Activated CD4-positive, alpha-beta T cell treated with anti-CD3 and anti-CD28 coated beads for 36 hours (primary cell): ENCODE results near the gene AMIGO2. TPM values are rescaled to one million over a fixed set of nuclear protein-coding genes. Genes with fewer than 3 reads are reported as not detected.
A peak's percentile ranks its signal among the peaks of the same experiment; 100 is the strongest.
"Not testable (repeated sequence)": the region's sequence is repeated elsewhere in the genome, so short reads cannot be mapped to it uniquely, and the experiment has no call there.

ENCODE experiments used
- ATAC-seq: fragments of 200-7000 bp; cut with Tn5 transposase; one replicate; pipeline ENCODE4 v1.10.0; 2021; ENCODE audit warnings: mild to moderate bottlenecking, moderate library complexity
- CTCF ChIA-PET: fragments of 350-600 bp; sonication (Branson Sonifier 250); formaldehyde crosslinking; loops from one replicate; lab custom pipeline; 2021; ENCODE audit warnings: antibody characterized with exemption; lab: Charles Lee
- POLR2A ChIA-PET: fragments of 350-600 bp; sonication (Branson Sonifier 250); formaldehyde crosslinking; loops from one replicate; lab custom pipeline; 2021; ENCODE audit warnings: antibody characterized with exemption, inconsistent platforms; lab: Charles Lee
- DNase-seq: peaks from one replicate; pipeline ENCODE4 v3.0.0-alpha.2; 2020
- H3K27ac Mint-ChIP-seq: one replicate; pipeline ENCODE4 v1.8.0; 2021; ENCODE audit warnings: mixed read lengths
- H3K27me3 Mint-ChIP-seq: one replicate; pipeline ENCODE4 v1.8.0; 2021; ENCODE audit warnings: mixed read lengths
- H3K36me3 Mint-ChIP-seq: one replicate; pipeline ENCODE4 v1.8.0; 2021; ENCODE audit warnings: low read depth, mixed read lengths
- H3K4me1 Mint-ChIP-seq: one replicate; pipeline ENCODE4 v1.8.0; 2021; ENCODE audit warnings: mixed read lengths
- H3K4me3 Mint-ChIP-seq: one replicate; pipeline ENCODE4 v1.8.0; 2021; ENCODE audit warnings: mild to moderate bottlenecking, moderate library complexity, mixed read lengths
- H3K9me3 Mint-ChIP-seq: one replicate; pipeline ENCODE4 v1.8.0; 2021; ENCODE audit warnings: low read depth, mixed read lengths
- intact Hi-C, 2 experiments: fragments of 100-400 bp; cut with DNase I in 1 of 2; cut with micrococcal nuclease in 1 of 2; formaldehyde crosslinking; loops; one replicate each; pipeline versions ENCODE4 v1.14.2 to v1.15.1; 2022 to 2024; cut with DNase I, micrococcal nuclease
- total RNA-seq, 2 experiments: library from RNA; stranded (reverse); gene quantifications; one replicate each; pipeline ENCODE4 v1.2.3, GENCODE V29; 2021

AMIGO2 gene
- total RNA-seq, 2 experiments from 2014 or later, result 15.1 to 17.1 TPM

- CTCF ChIA-PET, result interaction anchor here (1.0 to 5.8 kb wide), 5 partner anchors 9 to 323 kb away, joined by 3 to 43 read pairs (median 3); no protein-coding TSS in a partner anchor
Measured at GRCh38 chr12:47074757-47075156, 5.0 kb downstream of the AMIGO2 start.

GRCh38 chr12:47073951-47074350 lies 5.8 kb downstream of the AMIGO2 start:
- DNase-seq, result no peak
- POLR2A ChIA-PET, result no interaction called here
- no peaks in the 10 kb centered on the region for H3K9me3 Mint-ChIP-seq
- H3K27me3 Mint-ChIP-seq, result no peaks in the 10 kb centered on the region
- ATAC-seq, result no peak
- intact Hi-C loops, result loop anchor here in 1 of 2 experiments (5.0 kb wide), 1 partner anchor 42 kb away; no protein-coding TSS in a partner anchor
- H3K36me3 Mint-ChIP-seq, result peaks cover 30% of the 10 kb centered on the region
- no peak overlapping the region for H3K4me3 Mint-ChIP-seq
- CTCF ChIA-PET, result interaction anchor here (1.0 to 5.8 kb wide), 2 partner anchors 41 to 113 kb away, joined by 3 to 43 read pairs; no protein-coding TSS in a partner anchor
- H3K27ac Mint-ChIP-seq, result no peak overlapping the region
- peaks cover 35% of the 10 kb centered on the region for H3K4me1 Mint-ChIP-seq

More at GRCh38 chr12:47074757-47075156, 5.0 kb downstream of the AMIGO2 start:
- no peaks in the 10 kb centered on the region for H3K27me3 Mint-ChIP-seq
- intact Hi-C loops, result loop anchor here in 1 of 2 experiments (5.0 kb wide), 1 partner anchor 42 kb away; no protein-coding TSS in a partner anchor
- POLR2A ChIA-PET, result interaction anchor here (0.6 kb wide), 1 partner anchor 8 kb away, joined by 3 read pairs; no protein-coding TSS in a partner anchor
- no peak overlapping the region for H3K27ac Mint-ChIP-seq
- peaks cover 35% of the 10 kb centered on the region for H3K4me1 Mint-ChIP-seq
- H3K36me3 Mint-ChIP-seq, result peaks cover 35% of the 10 kb centered on the region
- no peak overlapping the region for H3K4me3 Mint-ChIP-seq
- no peaks in the 10 kb centered on the region for H3K9me3 Mint-ChIP-seq
- ATAC-seq, result no peak
- no peak for DNase-seq

- Mint-ChIP-seq H3K36me3 (peaks cover 8% of the 10 kb centered on the region), H3K27me3 (no peaks in the 10 kb centered on the region), H3K27ac (no peak overlapping the region), H3K4me1 (peaks cover 24% of the 10 kb centered on the region), H3K4me3 (no peak overlapping the region), H3K9me3 (no peaks in the 10 kb centered on the region)
- ChIA-PET POLR2A (interaction anchor here (0.7 kb wide), 1 partner anchor 148 kb away, joined by 3 read pairs; no protein-coding TSS in a partner anchor), CTCF (interaction anchor here (0.7 to 5.8 kb wide), 36 partner anchors 10 to 615 kb away, joined by 3 to 43 read pairs (median 4); partner anchors contain the start of genes AMIGO2 and PCED1B)
- intact Hi-C loops, result loop anchor here (2.0 to 5.0 kb wide), 2 partner anchors 39 kb away; no protein-coding TSS in a partner anchor
- ATAC-seq (no peak), DNase-seq (peak; percentile 17)
Measured at GRCh38 chr12:47071241-47071852, 8.4 kb downstream of the AMIGO2 start.

GRCh38 chr12:47070310-47070709 lies 9.4 kb downstream of the AMIGO2 start:
- Mint-ChIP-seq H3K4me1 (peaks cover 16% of the 10 kb centered on the region), H3K27me3 (no peaks in the 10 kb centered on the region), H3K36me3 (no peaks in the 10 kb centered on the region), H3K9me3 (no peaks in the 10 kb centered on the region), H3K4me3 (no peak overlapping the region), H3K27ac (no peak overlapping the region)
- ChIA-PET CTCF (interaction anchor here (0.8 to 5.8 kb wide), 25 partner anchors 11 to 743 kb away, joined by 3 to 43 read pairs (median 4); partner anchors contain the start of genes AMIGO2 and PCED1B), POLR2A (interaction anchor here (1.3 kb wide), 1 partner anchor 9 kb away, joined by 10 read pairs; the partner anchor contains the start of genes AMIGO2 and PCED1B)
- DNase-seq, result no peak
- ATAC-seq, result no peak
- intact Hi-C loops, result loop anchor here (2.0 to 5.0 kb wide), 2 partner anchors 38 kb away; no protein-coding TSS in a partner anchor

- intact Hi-C loops, result no loop called here
- H3K36me3 Mint-ChIP-seq, result no peaks in the 10 kb centered on the region
- ChIA-PET POLR2A (no interaction called here), CTCF (interaction anchor here (1.3 to 4.0 kb wide), 4 partner anchors 12 to 139 kb away, joined by 3 to 34 read pairs (median 14); partner anchors contain the start of genes AMIGO2 and PCED1B)
- ATAC-seq (no peak), DNase-seq (no peak)
- H3K27me3 Mint-ChIP-seq, result no peaks in the 10 kb centered on the region
- peaks cover 13% of the 10 kb centered on the region for H3K4me1 Mint-ChIP-seq
- H3K27ac Mint-ChIP-seq, result no peak overlapping the region
- no peak overlapping the region for H3K4me3 Mint-ChIP-seq
- no peaks in the 10 kb centered on the region for H3K9me3 Mint-ChIP-seq
Measured at GRCh38 chr12:47068539-47068938, 11.2 kb downstream of the AMIGO2 start.

- Mint-ChIP-seq H3K9me3 (no peaks in the 10 kb centered on the region), H3K27me3 (no peaks in the 10 kb centered on the region), H3K4me1 (peaks cover 13% of the 10 kb centered on the region), H3K4me3 (no peak overlapping the region), H3K27ac (peak overlapping the region; percentile 27), H3K36me3 (no peaks in the 10 kb centered on the region)
- intact Hi-C loops, result no loop called here
- ChIA-PET POLR2A (no interaction called here), CTCF (interaction anchor here (1.3 to 4.0 kb wide), 4 partner anchors 10 to 126 kb away, joined by 3 to 34 read pairs (median 10); partner anchors contain the start of genes AMIGO2 and PCED1B)
- ATAC-seq (no peak), DNase-seq (no peak)
Measured at GRCh38 chr12:47067771-47068431, 11.9 kb downstream of the AMIGO2 start.

- H3K27ac Mint-ChIP-seq, result peak overlapping the region; percentile 56
- no peaks in the 10 kb centered on the region for H3K36me3 Mint-ChIP-seq
- no peaks in the 10 kb centered on the region for H3K9me3 Mint-ChIP-seq
- ChIA-PET POLR2A (no interaction called here), CTCF (interaction anchor here (0.6 to 3.3 kb wide), 5 partner anchors 11 to 352 kb away, joined by 3 to 18 read pairs (median 3); no protein-coding TSS in a partner anchor)
- H3K27me3 Mint-ChIP-seq, result no peaks in the 10 kb centered on the region
- peak; percentile 75 for ATAC-seq
- intact Hi-C loops, result no loop called here
- peaks cover 13% of the 10 kb centered on the region for H3K4me1 Mint-ChIP-seq
- no peak overlapping the region for H3K4me3 Mint-ChIP-seq
- peak; percentile 61 for DNase-seq
Measured at GRCh38 chr12:47067176-47067575, 12.6 kb downstream of the AMIGO2 start.

GRCh38 chr12:47066278-47067025 lies 13.3 kb downstream of the AMIGO2 start:
- ChIA-PET CTCF (interaction anchor here (0.6 to 3.3 kb wide), 9 partner anchors 11 to 438 kb away, joined by 3 to 18 read pairs (median 3); no protein-coding TSS in a partner anchor), POLR2A (no interaction called here)
- H3K9me3 Mint-ChIP-seq, result no peaks in the 10 kb centered on the region
- H3K27me3 Mint-ChIP-seq, result no peaks in the 10 kb centered on the region
- DNase-seq (peak; percentile 33), ATAC-seq (peak; percentile 90)
- no peaks in the 10 kb centered on the region for H3K36me3 Mint-ChIP-seq
- intact Hi-C loops, result no loop called here
- H3K4me1 Mint-ChIP-seq, result peaks cover 13% of the 10 kb centered on the region
- peak overlapping the region; percentile 56 for H3K27ac Mint-ChIP-seq
- H3K4me3 Mint-ChIP-seq, result no peak overlapping the region

GRCh38 chr12:47065546-47065945 lies 14.2 kb downstream of the AMIGO2 start:
- Mint-ChIP-seq H3K4me1 (peaks cover 13% of the 10 kb centered on the region), H3K4me3 (no peak overlapping the region), H3K27me3 (no peaks in the 10 kb centered on the region), H3K9me3 (no peaks in the 10 kb centered on the region), H3K36me3 (peaks cover 2% of the 10 kb centered on the region), H3K27ac (no peak overlapping the region)
- CTCF ChIA-PET, result interaction anchor here (0.6 to 3.3 kb wide), 3 partner anchors 33 to 163 kb away, joined by 3 to 18 read pairs (median 3); no protein-coding TSS in a partner anchor
- ATAC-seq, result no peak
- POLR2A ChIA-PET, result no interaction called here
- intact Hi-C loops, result no loop called here
- no peak for DNase-seq

GRCh38 chr12:47058640-47059039 lies 21.1 kb downstream of the AMIGO2 start:
- H3K4me1 Mint-ChIP-seq, H3K36me3 Mint-ChIP-seq, H3K4me3 Mint-ChIP-seq, CTCF ChIA-PET, H3K27me3 Mint-ChIP-seq, intact Hi-C loops, POLR2A ChIA-PET, DNase-seq, ATAC-seq, H3K9me3 Mint-ChIP-seq, H3K27ac Mint-ChIP-seq: not testable (repeated sequence)
